HepG2 (cell line): Measurements from ENCODE around the gene AGRN. TPM values are rescaled to one million over a fixed set of nuclear protein-coding genes. Genes with fewer than 3 reads are reported as not detected.

ENCODE experiments used
- ATAC-seq: fragments of 200-7000 bp; cut with Tn5 transposase; 3 replicates; pipeline ENCODE4 v1.9.1; 2020; ENCODE audit warnings: mild to moderate bottlenecking, moderate library complexity
- BruUV-seq: library from RNA; stranded (reverse); fragments of 400-500 nt; replicated peaks from 2 replicates; lab custom pipeline; 2021; lab: Mats Ljungman, UMichigan
- CTCF ChIA-PET: fragments of 300-600 bp; formaldehyde crosslinking; extraction: SDS; loops from one replicate; lab custom pipeline; 2021; ENCODE audit warnings: low total read pairs, inconsistent platforms, low intra/inter-chr PET ratio; lab: Yijun Ruan, JAX
- POLR2A ChIA-PET: fragments of 350-600 bp; sonication (Branson Sonifier 250); formaldehyde crosslinking; loops from one replicate; lab custom pipeline; 2020; ENCODE audit warnings: antibody characterized with exemption, inconsistent platforms; lab: Yijun Ruan, JAX
- DNase-seq: peaks from one replicate; pipeline ENCODE4 v3.0.0-alpha.2; 2015; ENCODE audit warnings: low spot score
- FAIRE-seq: peaks from 3 replicates; lab custom pipeline; 2011; peaks lifted over from hg19 to GRCh38; lab: Jason Lieb, UNC
- H2AFZ ChIP-seq: one replicate; pipeline ENCODE4 v1.6.1; 2011; ENCODE audit warnings: low read length, inconsistent platforms
- H3K27ac ChIP-seq: fragments of 300-600 bp; 3 replicates; pipeline ENCODE4 v1.8.0; 2011; ENCODE audit warnings: mixed run types, mild to moderate bottlenecking, mixed read lengths, low read length, inconsistent platforms; ENCODE audit not compliant: insufficient read depth; ENCODE audit errors: extremely low read length
- H3K27me3 ChIP-seq, 2 experiments: fragments of 200-600 bp in 1 of 2; 2 replicates in 1 of 2; 3 replicates in 1 of 2; pipeline versions ENCODE4 v1.6.0 to v1.8.0; 2011; ENCODE audit warnings: low read length in 2 of 2, mild to moderate bottlenecking in 2 of 2, moderate library complexity in 2 of 2, inconsistent platforms in 1 of 2; ENCODE audit not compliant: insufficient read depth in 2 of 2, control insufficient read depth in 1 of 2
- H3K36me3 ChIP-seq, 2 experiments: fragments of 200-600 bp in 1 of 2; replicated peaks in 1 of 2; 2 replicates in 1 of 2; 3 replicates in 1 of 2; pipeline versions ENCODE4 v1.5.1 to v1.8.0; 2011; ENCODE audit warnings: low read length in 2 of 2, inconsistent platforms in 1 of 2; ENCODE audit not compliant: insufficient read depth in 2 of 2, control insufficient read depth in 1 of 2
- H3K4me1 ChIP-seq: 2 replicates; pipeline ENCODE4 v1.5.1; 2012; ENCODE audit warnings: low read length, inconsistent platforms; ENCODE audit not compliant: insufficient read depth
- H3K4me2 ChIP-seq: 2 replicates; pipeline ENCODE4 v1.6.0; 2011; ENCODE audit warnings: low read depth, low read length, inconsistent platforms
- H3K4me3 ChIP-seq, 3 experiments: fragments of 200-600 bp in 1 of 3; sonication (generic), shearing (Covaris generic) in 1 of 3; replicated peaks in 1 of 3; 2 replicates each; pipeline ENCODE4 v1.5.1; 2011 to 2016; ENCODE audit warnings: low read length in 3 of 3, inconsistent platforms in 2 of 3, low read depth in 2 of 3, mild to moderate bottlenecking in 2 of 3, control low read depth in 1 of 3, mixed read lengths in 1 of 3; ENCODE audit not compliant: insufficient read depth in 1 of 3
- H3K79me2 ChIP-seq: one replicate; pipeline ENCODE4 v1.6.1; 2011; ENCODE audit warnings: low read length, inconsistent platforms; ENCODE audit not compliant: insufficient read depth
- H3K9ac ChIP-seq: 2 replicates; pipeline ENCODE4 v1.6.0; 2011; ENCODE audit warnings: mild to moderate bottlenecking, low read depth, low read length, inconsistent platforms; ENCODE audit not compliant: insufficient read depth
- H3K9me3 ChIP-seq: 2 replicates; pipeline ENCODE4 v1.5.1; 2012; ENCODE audit warnings: mild to moderate bottlenecking, low read length
- H4K20me1 ChIP-seq: 2 replicates; pipeline ENCODE4 v1.6.0; 2011; ENCODE audit warnings: inconsistent platforms, mild to moderate bottlenecking, low read length, moderate library complexity; ENCODE audit not compliant: insufficient read depth
- AGO2 ChIP-seq: fragments of 200-400 bp; formaldehyde crosslinking; optimal IDR thresholded peaks from 2 replicates; pipeline ENCODE3; 2017; ENCODE audit warnings: mild to moderate bottlenecking, low read depth, low read length, moderate library complexity
- LCORL ChIP-seq, 2 experiments: fragments of 450-650 bp in 1 of 2; sonication (generic) in 1 of 2; formaldehyde crosslinking in 1 of 2; IDR thresholded peaks; 2 replicates each; pipeline versions ENCODE4 v1.5.0 to v1.6.1; 2017 to 2020; ENCODE audit warnings: antibody characterized with exemption in 1 of 2, missing genetic modification reagents in 1 of 2
- ZBTB33 ChIP-seq: sonication (generic); formaldehyde crosslinking; IDR thresholded peaks from 2 replicates; pipeline ENCODE4 v1.4.0; 2020; ENCODE audit warnings: missing genetic modification reagents
- ZNF619 ChIP-seq: sonication (generic); formaldehyde crosslinking; IDR thresholded peaks from 2 replicates; pipeline ENCODE4 v1.4.0; 2020; ENCODE audit warnings: mild to moderate bottlenecking, missing genetic modification reagents
- WGBS: methylation state at CpG from one replicate; pipeline ENCODE4 v1.1.6; 2017; ENCODE audit warnings: low lambda C conversion rate; 5-methylcytosine and 5-hydroxymethylcytosine counted together
- in situ Hi-C: cut with HindIII; loops from 2 replicates; pipeline ENCODE4 v1.10.0; 2017; ENCODE audit warnings: low pct_unique_long_range_greater_than_20kb; ENCODE audit not compliant: extremely low pct_ligation_motif_present
- intact Hi-C: fragments of 100-400 bp; cut with micrococcal nuclease; formaldehyde crosslinking; loops from one replicate; pipeline ENCODE4 v1.10.0; 2022; ENCODE audit not compliant: unreplicated experiment
- polyA plus RNA-seq, 8 experiments: library from polyadenylated mRNA; depleted of rRNA in 3 of 8; stranded (reverse) in 7 of 8; unstranded in 1 of 8; fragments of >200 nt; fragmentation: Illumina TruSeq in 4 of 8; extraction: Trizol in 4 of 8; gene quantifications; 2 replicates each; pipeline versions ENCODE4 v1.2.1 to v1.2.3, GENCODE V29; 2011 to 2016; ENCODE audit warnings: low read depth in 4 of 8, missing spikeins in 1 of 8, mixed read lengths in 1 of 8; ENCODE audit not compliant: insufficient read depth in 1 of 8
- total RNA-seq, 5 experiments: library from RNA; depleted of rRNA; stranded (reverse); fragments of >200 nt; fragmentation: Illumina TruSeq; extraction: Trizol; gene quantifications; 2 replicates each; pipeline ENCODE4 v1.2.3, GENCODE V29; 2016; ENCODE audit warnings: low read depth in 1 of 5

AGRN gene
- total and polyA plus RNA-seq, 2 of the 13 experiments (the other 11 are each of a cell fraction or from before 2014, with no cell fraction given): 29.8 to 65.2 TPM

- H3K4me2 ChIP-seq: no peak overlapping the region
- no peaks in the 10 kb centered on the region for H3K4me1 ChIP-seq
- in situ Hi-C loops: no loop called here
- no peaks in the 10 kb centered on the region for H3K9me3 ChIP-seq
- TF ChIP-seq AGO2 (peak; percentile 55), LCORL (IDR thresholded peaks at IDR 0.05) (no peak), LCORL (CRISPR knock-in tag; IDR thresholded peaks at IDR 0.05) (no peak)
- DNase-seq (no peak), ATAC-seq (no peak), FAIRE-seq (no peak)
- no peaks in the 10 kb centered on the region for H3K27me3 ChIP-seq
- CTCF ChIA-PET: no interaction called here
- no peak overlapping the region for H3K4me3 ChIP-seq
- peaks cover 51 to 58% of the 10 kb centered on the region in 2 experiments; a peak in 4 of 5 replicates for H3K36me3 ChIP-seq
- POLR2A ChIA-PET: no interaction called here
- H3K79me2 ChIP-seq: no peaks in the 10 kb centered on the region
- no peak overlapping the region for H3K27ac ChIP-seq
- H2AFZ ChIP-seq: no peak overlapping the region
- intact Hi-C loops: no loop called here
- no peak overlapping the region for H3K9ac ChIP-seq
- BruUV-seq: no TSS peak
- no peaks in the 10 kb centered on the region for H4K20me1 ChIP-seq
- WGBS: 97% methylated on average over 17 of the region's 32 CpGs
These were observed 30.7 kb downstream of the AGRN start for GRCh38 chr1:1050577-1051052.

GRCh38 chr1:1051127-1051810 lies 31.3 kb downstream of the AGRN start:
- Histone ChIP-seq H3K4me2 (no peak overlapping the region), H3K36me3 (peaks cover 48 to 52% of the 10 kb centered on the region in 2 experiments; a peak in 4 of 5 replicates), H3K4me1 (no peaks in the 10 kb centered on the region), H3K79me2 (no peaks in the 10 kb centered on the region), H3K9me3 (no peaks in the 10 kb centered on the region), H4K20me1 (no peaks in the 10 kb centered on the region), H2AFZ (no peak overlapping the region), H3K27ac (no peak overlapping the region), H3K27me3 (no peaks in the 10 kb centered on the region), H3K9ac (no peak overlapping the region), H3K4me3 (no peak overlapping the region)
- CTCF ChIA-PET: no interaction called here
- intact Hi-C loops: no loop called here
- TF ChIP-seq ZBTB33 (CRISPR knock-in tag): peak; percentile 69
- TF ChIP-seq ZNF619 (CRISPR knock-in tag): no peak
- ATAC-seq (no peak), DNase-seq (no peak), FAIRE-seq (no peak)
- 91% methylated on average over 7 of the region's 46 CpGs for WGBS
- BruUV-seq: no TSS peak
- POLR2A ChIA-PET: no interaction called here
- in situ Hi-C loops: no loop called here
